CD4-positive, alpha-beta T cell (primary cell): ENCODE data around the gene NR1D1. TPM values are rescaled to one million over a fixed set of nuclear protein-coding genes. Genes with fewer than 3 reads are reported as not detected.

Experiments
- ATAC-seq: fragments of 200-7000 bp; cut with Tn5 transposase; one replicate; pipeline ENCODE4 v1.10.0; 2022; ENCODE audit warnings: mild to moderate bottlenecking; ENCODE audit not compliant: poor library complexity
- CTCF ChIA-PET: fragments of 350-600 bp; sonication (Branson Sonifier 250); formaldehyde crosslinking; loops from one replicate; lab custom pipeline; 2021; ENCODE audit warnings: antibody characterized with exemption, inconsistent platforms; lab: Charles Lee
- POLR2A ChIA-PET: fragments of 350-600 bp; sonication (Branson Sonifier 250); formaldehyde crosslinking; loops from one replicate; lab custom pipeline; 2021; ENCODE audit warnings: antibody characterized with exemption, inconsistent platforms; lab: Charles Lee
- DNase-seq, 14 experiments: peaks; one replicate each; pipeline ENCODE4 v3.0.0-alpha.2; 2013 to 2020; ENCODE audit warnings: mixed read lengths in 2 of 14
- H3K27ac ChIP-seq, 2 donors: one replicate each; pipeline versions ENCODE4 v1.5.1 to v1.7.0; 2013; ENCODE audit warnings: low read length in 2 of 2, low read depth in 1 of 2, mild to moderate bottlenecking in 1 of 2
- H3K27me3 ChIP-seq, 2 experiments: 1 replicate in 1 of 2; 2 replicates in 1 of 2; pipeline versions ENCODE4 v1.6.1 to v1.7.0; 2013; ENCODE audit warnings: low read length in 2 of 2, control low read depth in 1 of 2, mild to moderate bottlenecking in 1 of 2, moderate library complexity in 1 of 2; ENCODE audit not compliant: insufficient read depth in 2 of 2, control insufficient read depth in 1 of 2
- H3K36me3 ChIP-seq: one replicate; pipeline ENCODE4 v1.6.1; 2013; ENCODE audit warnings: low read length, control low read depth; ENCODE audit not compliant: insufficient read depth
- H3K4me1 ChIP-seq: one replicate; pipeline ENCODE4 v1.6.1; 2013; ENCODE audit warnings: low read length, control low read depth; ENCODE audit not compliant: insufficient read depth
- H3K4me3 ChIP-seq: one replicate; pipeline ENCODE4 v1.5.1; 2013; ENCODE audit warnings: mild to moderate bottlenecking, low read length, moderate library complexity
- H3K9me3 ChIP-seq, 2 experiments: 1 replicate in 1 of 2; 2 replicates in 1 of 2; pipeline versions ENCODE4 v1.6.1 to v1.7.0; 2013; ENCODE audit warnings: low read length in 2 of 2, mild to moderate bottlenecking in 2 of 2, control low read depth in 1 of 2, moderate library complexity in 1 of 2; ENCODE audit not compliant: control insufficient read depth in 1 of 2, insufficient read depth in 1 of 2
- H3K27ac Mint-ChIP-seq: one replicate; pipeline ENCODE4 v1.8.0; 2020; ENCODE audit warnings: mixed read lengths
- H3K27me3 Mint-ChIP-seq: one replicate; pipeline ENCODE4 v1.8.0; 2021; ENCODE audit warnings: mixed read lengths
- H3K36me3 Mint-ChIP-seq: one replicate; pipeline ENCODE4 v1.8.0; 2021; ENCODE audit warnings: low read depth, mixed read lengths
- H3K4me1 Mint-ChIP-seq: one replicate; pipeline ENCODE4 v1.8.0; 2021; ENCODE audit warnings: low read depth, mixed read lengths
- H3K4me3 Mint-ChIP-seq: one replicate; pipeline ENCODE4 v1.8.0; 2020; ENCODE audit warnings: mild to moderate bottlenecking, mixed read lengths
- H3K9me3 Mint-ChIP-seq: one replicate; pipeline ENCODE4 v1.8.0; 2020; ENCODE audit warnings: mixed read lengths
- CTCF ChIP-seq: fragments of 200-600 bp; IDR thresholded peaks from one replicate; pipeline ENCODE4 v1.8.0; 2022; ENCODE audit warnings: antibody characterized with exemption, mild to moderate bottlenecking
- intact Hi-C, 2 experiments: fragments of 100-400 bp; cut with DNase I in 1 of 2; cut with micrococcal nuclease in 1 of 2; formaldehyde crosslinking; loops; one replicate each; pipeline versions ENCODE4 v1.15.1 to v1.9.0; 2023 to 2025; cut with DNase I, micrococcal nuclease
- total RNA-seq, 174 experiments: library from RNA in 2 of 174; stranded (reverse) in 2 of 174; gene quantifications; one replicate each; pipeline ENCODE4 v1.2.3 and lab custom pipeline; 2021 to 2026

NR1D1 gene
- total RNA-seq, 2 experiments from 2014 or later, result 29.6 to 34.1 TPM

GRCh38 chr17:40108970-40109824 is 8.8 kb upstream of the NR1D1 start:
- Mint-ChIP-seq H3K27ac (peak overlapping the region; percentile 99), H3K4me1 (peaks cover 92% of the 10 kb centered on the region)
- intact Hi-C loops, result loop anchor here in 1 of 2 experiments (1.0 kb wide), 1 partner anchor 10 kb away; no protein-coding TSS in a partner anchor

GRCh38 chr17:40107522-40108174 is 7.3 kb upstream of the NR1D1 start:
- H3K9me3 ChIP-seq, result no peaks in the 10 kb centered on the region
- H3K4me1 ChIP-seq, result peaks cover 100% of the 10 kb centered on the region
- Mint-ChIP-seq H3K27me3 (no peaks in the 10 kb centered on the region), H3K27ac (peak overlapping the region; percentile 99), H3K36me3 (no peaks in the 10 kb centered on the region), H3K4me1 (peaks cover 98% of the 10 kb centered on the region), H3K4me3 (peak overlapping the region; percentile 82), H3K9me3 (no peaks in the 10 kb centered on the region)
- ChIA-PET CTCF (interaction anchor here (1.0 to 1.3 kb wide), 3 partner anchors 21 to 61 kb away, joined by 3 to 5 read pairs (median 3); no protein-coding TSS in a partner anchor), POLR2A (interaction anchor here (0.8 to 3.0 kb wide), 12 partner anchors 9 to 1581 kb away, joined by 3 to 36 read pairs (median 6); partner anchors contain the start of genes CASC3, MED24, PSMD3 and THRA)
- DNase-seq, result peak in 3 of 14 experiments; percentile 38 to 70 (median 70)
- TF ChIP-seq CTCF, result no peak
- peak overlapping the region; percentile 16 for H3K4me3 ChIP-seq
- intact Hi-C loops, result loop anchor here in 1 of 2 experiments (1.0 kb wide), 1 partner anchor 8 kb away; no protein-coding TSS in a partner anchor
- no peaks in the 10 kb centered on the region for H3K27me3 ChIP-seq
- no peaks in the 10 kb centered on the region for H3K36me3 ChIP-seq
- peak overlapping the region; percentile 94 to 95 for H3K27ac ChIP-seq
- peak; percentile 5 for ATAC-seq

More at GRCh38 chr17:40108970-40109824, 8.8 kb upstream of the NR1D1 start:
- H3K36me3 ChIP-seq, result no peaks in the 10 kb centered on the region
- DNase-seq (peak in 3 of 14 experiments; percentile 39 to 55 (median 54)), ATAC-seq (no peak)
- Mint-ChIP-seq H3K27me3 (no peaks in the 10 kb centered on the region), H3K4me3 (peak overlapping the region; percentile 31), H3K36me3 (no peaks in the 10 kb centered on the region), H3K9me3 (no peaks in the 10 kb centered on the region)
- H3K9me3 ChIP-seq, result no peaks in the 10 kb centered on the region
- peak overlapping the region; percentile 94 to 95 for H3K27ac ChIP-seq
- H3K27me3 ChIP-seq, result no peaks in the 10 kb centered on the region
- TF ChIP-seq CTCF, result no peak
- POLR2A ChIA-PET, result interaction anchor here (0.7 to 6.6 kb wide), 8 partner anchors 12 to 55 kb away, joined by 3 to 335 read pairs (median 12); partner anchors contain the start of genes MED24, MSL1, NR1D1 and THRA
- no peak overlapping the region for H3K4me3 ChIP-seq
- peaks cover 99% of the 10 kb centered on the region for H3K4me1 ChIP-seq
- CTCF ChIA-PET, result interaction anchor here (0.7 to 6.6 kb wide), 8 partner anchors 9 to 183 kb away, joined by 3 to 96 read pairs (median 4); partner anchors contain the start of gene NR1D1
